ENCODE results near the gene PWWP2B.

- TF ChIP-seq POLR2A (IDR thresholded peaks at IDR 0.05; ENCODE audit: low read depth, low read length) (no peak), CTCF (IDR thresholded peaks at IDR 0.05; ENCODE audit: extremely low read depth in 1 of 2, insufficient read depth in 1 of 2, low read depth in 1 of 2, low read length in 2 of 2) (no peak), MAX (IDR thresholded peaks at IDR 0.05; ENCODE audit: insufficient read depth, insufficient read length) (no peak)
Observed at GRCh38 chr10:132451506-132452215, 54.7 kb downstream of the PWWP2B start.
